Right lobe of liver (tissue), 6 donors: ENCODE results near the gene SMS. TPM values are rescaled to one million over a fixed set of nuclear protein-coding genes. Genes with fewer than 3 reads are reported as not detected.

Experiments used
- ATAC-seq, 4 donors: fragments of 200-7000 bp; cut with Tn5 transposase; one replicate each; pipeline ENCODE4 v1.9.1; 2020; ENCODE audit warnings: mild to moderate bottlenecking in 4 of 4, moderate library complexity in 4 of 4
- DNase-seq, 3 donors: peaks; one replicate each; pipeline ENCODE4 v3.0.0-alpha.2; 2020
- H3K27ac ChIP-seq, 3 donors: fragments of 200-600 bp; one replicate each; pipeline ENCODE4 v1.8.0; 2022
- H3K27me3 ChIP-seq, 2 donors: fragments of 200-600 bp; one replicate each; pipeline ENCODE4 v1.8.0; 2022
- H3K36me3 ChIP-seq, 4 donors: fragments of 200-600 bp; sonication (generic) in 1 of 4; one replicate each; pipeline versions ENCODE4 v1.5.1 to v1.8.0; 2017 to 2022; ENCODE audit warnings: control low read depth in 1 of 4
- H3K4me1 ChIP-seq, 4 donors: fragments of 200-600 bp; sonication (generic) in 1 of 4; one replicate each; pipeline versions ENCODE4 v1.5.1 to v1.8.0; 2017 to 2022; ENCODE audit warnings: control low read depth in 1 of 4
- H3K4me3 ChIP-seq, 3 donors: fragments of 200-600 bp; one replicate each; pipeline ENCODE4 v1.8.0; 2022
- H3K9me3 ChIP-seq, 4 donors: fragments of 200-600 bp; sonication (generic) in 1 of 4; one replicate each; pipeline versions ENCODE4 v1.5.1 to v1.8.0; 2017 to 2022; ENCODE audit warnings: control low read depth in 1 of 4
- POLR2A ChIP-seq: fragments of 450-650 bp; IDR thresholded peaks from one replicate; pipeline ENCODE4 v1.6.1; 2017; ENCODE audit warnings: antibody characterized with exemption, mild to moderate bottlenecking
- WGBS: methylation state at CpG from one replicate; pipeline ENCODE4 v1.1.6; 2018; ENCODE audit warnings: low coverage, low lambda C conversion rate; ENCODE audit not compliant: insufficient coverage; ENCODE audit errors: missing lambda C conversion rate; 5-methylcytosine and 5-hydroxymethylcytosine counted together
- intact Hi-C, 2 donors: fragments of 100-400 bp; cut with DNase I; formaldehyde crosslinking; loops; one replicate each; pipeline versions ENCODE4 v1.11.2 to v1.14.1; 2022
- total RNA-seq, 6 experiments: library from RNA; depleted of rRNA in 2 of 6; stranded (reverse); fragments of >200 nt in 2 of 6; fragmentation: NEBNext Ultra II Directional in 3 of 6; extraction: Animal tissue kit (Norgen Biotek cat#: 25700) in 3 of 6; gene quantifications; one replicate each; pipeline versions ENCODE4 v1.1.0 to v1.2.4, GENCODE V29; 2016 to 2023
- TF ChIP-seq, protein P1 (sequence below), 4 donors: fragments of 200-600 bp in 3 of 4; fragments of 450-650 bp in 1 of 4; IDR thresholded peaks; one replicate each; pipeline versions ENCODE4 v1.5.1 to v1.8.0; 2016 to 2022; ENCODE audit warnings: antibody characterized with exemption in 4 of 4, mild to moderate bottlenecking in 2 of 4
- donor health status: DM: no; HTN: yes; CAD: no.
- donor health status: DM: no; HTN: no; CAD: no.
- donor health status: DM: no; HTN: no; CAD: no.
- donor health status: DM: no; HTN: yes; CAD: no.
- donor health status: DM: no; HTN: yes; CAD: no.

The SMS gene
- total RNA-seq, 6 experiments from 2014 or later: 14.6 to 27.1 (median 21.9) TPM

DNA sequence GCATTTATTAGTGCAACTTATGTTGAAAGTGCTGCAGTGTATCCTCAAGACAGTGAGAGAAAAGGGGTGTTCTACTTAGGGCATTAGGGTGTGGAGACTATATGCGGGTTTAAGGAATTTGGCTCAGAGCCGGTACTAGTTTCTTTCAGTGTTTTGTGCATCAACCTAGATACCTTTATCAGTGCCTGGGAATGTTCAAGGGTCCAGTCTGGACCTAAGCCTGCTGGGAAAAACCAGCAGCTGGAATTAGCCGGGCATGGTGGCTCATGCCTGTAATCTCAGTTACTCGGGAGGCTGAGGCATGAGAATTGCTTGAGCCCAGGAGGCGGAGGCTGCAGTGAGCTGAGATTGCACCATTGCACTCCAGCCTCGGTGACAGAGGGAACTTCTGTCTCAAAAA lies 99.0 kb downstream of the SMS start:
- intact Hi-C loops: no loop called here
- Histone ChIP-seq H3K4me1 (no peaks in the 10 kb centered on the region), H3K4me3 (no peak overlapping the region), H3K36me3 (no peaks in the 10 kb centered on the region), H3K27ac (no peak overlapping the region), H3K9me3 (no peaks in the 10 kb centered on the region), H3K27me3 (no peaks in the 10 kb centered on the region)
- no peak for TF ChIP-seq POLR2A
- TF ChIP-seq, protein P1, sequence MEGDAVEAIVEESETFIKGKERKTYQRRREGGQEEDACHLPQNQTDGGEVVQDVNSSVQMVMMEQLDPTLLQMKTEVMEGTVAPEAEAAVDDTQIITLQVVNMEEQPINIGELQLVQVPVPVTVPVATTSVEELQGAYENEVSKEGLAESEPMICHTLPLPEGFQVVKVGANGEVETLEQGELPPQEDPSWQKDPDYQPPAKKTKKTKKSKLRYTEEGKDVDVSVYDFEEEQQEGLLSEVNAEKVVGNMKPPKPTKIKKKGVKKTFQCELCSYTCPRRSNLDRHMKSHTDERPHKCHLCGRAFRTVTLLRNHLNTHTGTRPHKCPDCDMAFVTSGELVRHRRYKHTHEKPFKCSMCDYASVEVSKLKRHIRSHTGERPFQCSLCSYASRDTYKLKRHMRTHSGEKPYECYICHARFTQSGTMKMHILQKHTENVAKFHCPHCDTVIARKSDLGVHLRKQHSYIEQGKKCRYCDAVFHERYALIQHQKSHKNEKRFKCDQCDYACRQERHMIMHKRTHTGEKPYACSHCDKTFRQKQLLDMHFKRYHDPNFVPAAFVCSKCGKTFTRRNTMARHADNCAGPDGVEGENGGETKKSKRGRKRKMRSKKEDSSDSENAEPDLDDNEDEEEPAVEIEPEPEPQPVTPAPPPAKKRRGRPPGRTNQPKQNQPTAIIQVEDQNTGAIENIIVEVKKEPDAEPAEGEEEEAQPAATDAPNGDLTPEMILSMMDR (IDR thresholded peaks at IDR 0.05): no peak
- no peak for ATAC-seq
- 66% methylated on average over 6 of the region's 6 CpGs for WGBS
- DNase-seq: no peak

DNA sequence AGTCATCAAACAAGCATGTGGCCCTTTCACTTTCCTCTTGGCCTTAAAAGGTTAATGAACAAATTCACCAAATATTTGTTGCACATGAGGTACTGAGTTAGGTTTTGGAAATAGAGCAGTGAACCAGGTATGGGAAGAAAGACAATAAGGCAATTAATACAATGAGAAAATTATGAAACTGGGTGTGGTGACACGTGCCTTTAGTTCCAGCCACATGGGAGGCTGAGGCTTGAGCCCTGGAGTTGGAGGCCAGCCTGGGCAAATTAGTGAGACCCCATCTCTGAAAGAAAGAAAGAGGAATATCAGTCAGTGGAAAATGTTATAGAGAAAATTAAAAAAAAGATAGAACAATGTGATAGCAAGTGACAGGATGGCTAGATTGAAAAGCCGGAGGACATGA lies 99.7 kb downstream of the SMS start:
- TF ChIP-seq, protein P1 (IDR thresholded peaks at IDR 0.05): no peak
- TF ChIP-seq POLR2A: no peak
- H3K4me1 ChIP-seq: no peaks in the 10 kb centered on the region
- H3K9me3 ChIP-seq: no peaks in the 10 kb centered on the region
- intact Hi-C loops: no loop called here
- no peak for DNase-seq
- ATAC-seq: no peak
- no peaks in the 10 kb centered on the region for H3K27me3 ChIP-seq
- no peak overlapping the region for H3K4me3 ChIP-seq
- H3K27ac ChIP-seq: no peak overlapping the region
- WGBS: 71% methylated on average over 2 of the region's 2 CpGs
- H3K36me3 ChIP-seq: no peaks in the 10 kb centered on the region

DNA sequence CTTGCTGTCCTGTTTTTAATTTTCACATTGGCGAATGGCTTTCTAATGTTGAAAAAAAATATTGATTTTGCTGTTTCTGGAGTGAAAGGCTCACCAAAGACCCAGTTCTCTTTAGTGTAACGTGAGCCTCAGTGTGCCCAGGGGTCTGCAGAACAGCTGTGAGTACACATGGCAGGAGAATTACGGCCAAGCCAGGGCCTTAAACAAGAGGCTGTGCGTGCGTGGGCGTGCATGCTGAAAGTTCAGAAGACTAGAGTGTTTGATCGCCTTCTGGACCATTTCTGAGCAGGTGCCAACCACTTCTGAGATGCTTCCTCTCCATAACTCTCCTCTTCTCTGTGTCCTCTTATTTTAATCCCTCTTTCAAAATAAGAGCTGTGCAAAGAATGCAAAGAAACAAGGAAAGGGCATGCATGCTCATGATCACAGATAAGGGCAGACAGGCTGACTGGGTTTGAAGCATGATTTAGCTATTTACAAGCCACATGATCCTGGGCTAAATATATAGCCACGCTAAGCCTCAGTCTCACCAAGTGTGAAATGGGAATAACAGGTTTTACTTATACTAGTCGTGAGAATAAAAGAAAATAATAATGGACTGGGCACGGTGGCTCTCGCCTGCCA lies 101.5 kb downstream of the SMS start:
- H3K36me3 ChIP-seq: no peaks in the 10 kb centered on the region
- intact Hi-C loops: no loop called here
- ATAC-seq: no peak
- WGBS: 52% methylated on average over 6 of the region's 11 CpGs
- TF ChIP-seq, protein P1 (IDR thresholded peaks at IDR 0.05): no peak
- no peak for TF ChIP-seq POLR2A
- no peak for DNase-seq
- H3K4me1 ChIP-seq: no peaks in the 10 kb centered on the region
- no peak overlapping the region for H3K4me3 ChIP-seq
- no peak overlapping the region for H3K27ac ChIP-seq
- H3K9me3 ChIP-seq: no peaks in the 10 kb centered on the region
- H3K27me3 ChIP-seq: no peaks in the 10 kb centered on the region

DNA sequence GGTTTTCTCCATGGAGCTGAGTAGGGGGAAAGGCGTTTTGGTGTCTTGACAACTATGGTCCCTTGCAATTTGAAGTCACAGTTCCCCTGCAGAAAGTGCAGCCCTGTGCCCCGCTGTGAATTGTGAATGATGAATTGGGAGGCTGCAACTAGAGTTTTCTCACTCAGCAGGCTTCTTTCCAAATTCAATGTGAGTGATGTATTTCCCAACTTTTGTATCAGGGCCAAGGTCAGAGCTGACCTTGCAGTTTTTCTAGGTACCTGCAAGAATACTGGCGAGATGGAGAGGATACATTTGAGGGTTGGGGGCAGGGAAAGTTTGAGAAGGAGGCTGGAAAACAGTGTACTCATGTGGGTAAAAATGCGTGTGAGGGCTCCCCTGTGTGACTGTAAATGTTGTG lies 103.4 kb downstream of the SMS start:
- Histone ChIP-seq H3K4me1 (no peaks in the 10 kb centered on the region), H3K27ac (no peak overlapping the region), H3K36me3 (no peaks in the 10 kb centered on the region), H3K9me3 (no peaks in the 10 kb centered on the region), H3K4me3 (no peak overlapping the region), H3K27me3 (peaks cover 0 to 3% of the 10 kb centered on the region in 2 donors)
- ATAC-seq (peak in 1 of 4 donors; percentile 57), DNase-seq (peak in 1 of 3 donors; percentile 42)
- 34% methylated on average over 4 of the region's 4 CpGs for WGBS
- no peak for TF ChIP-seq POLR2A
- TF ChIP-seq, protein P1 (IDR thresholded peaks at IDR 0.05): no peak
- intact Hi-C loops: no loop called here

Other genes with a start within 250 kb of the SMS start
- 1 to 10 TPM in 1 of 6 experiments, under 1 TPM in 4, not detected in 1; 0.32 to 1.1 (median 0.56) TPM for gene SMPX, start 182.6 kb upstream of the SMS start, total RNA-seq
- gene MBTPS2, start 101.1 kb upstream of the SMS start, total RNA-seq: 10 to 100 TPM in 5 of 6 experiments, 1 to 10 TPM in 1; 10.0 to 13.6 (median 11.0) TPM
- gene YY2, start 84.7 kb upstream of the SMS start, total RNA-seq: 1 to 10 TPM in 4 of 6 experiments, under 1 TPM in 2; 0.44 to 1.5 (median 1.0) TPM
- under 1 TPM in 1 of 6 experiments, not detected in 5; 0.13 TPM for gene PHEX, start 91.6 kb downstream of the SMS start, total RNA-seq